Neuronal stem cell (in vitro differentiated cells): ENCODE measurements around the gene NTN4.

Source experiments
- DNase-seq: peaks from one replicate; pipeline ENCODE4 v3.0.0-alpha.2; 2013; ENCODE audit warnings: low spot score
- H2AFZ ChIP-seq: one replicate; pipeline ENCODE4 v1.6.1; 2013; ENCODE audit warnings: mild to moderate bottlenecking, low read length, inconsistent platforms
- H2AK5ac ChIP-seq: 2 replicates; pipeline ENCODE4 v1.6.1; 2013; ENCODE audit warnings: low read depth, mild to moderate bottlenecking, inconsistent platforms, low read length, moderate library complexity, mixed read lengths
- H2BK120ac ChIP-seq: 2 replicates; pipeline ENCODE4 v1.6.1; 2013; ENCODE audit warnings: low read depth, mild to moderate bottlenecking, inconsistent platforms, low read length, moderate library complexity, mixed read lengths
- H2BK12ac ChIP-seq: one replicate; pipeline ENCODE4 v1.6.1; 2013; ENCODE audit warnings: low read length, inconsistent platforms
- H2BK15ac ChIP-seq: 2 replicates; pipeline ENCODE4 v1.6.1; 2013; ENCODE audit warnings: mild to moderate bottlenecking, low read length, inconsistent platforms, mixed read lengths
- H2BK5ac ChIP-seq: one replicate; pipeline ENCODE4 v1.6.1; 2013; ENCODE audit warnings: inconsistent platforms, mild to moderate bottlenecking, low read length, moderate library complexity
- H3K14ac ChIP-seq: one replicate; pipeline ENCODE4 v1.6.1; 2013; ENCODE audit warnings: low read length, inconsistent platforms
- H3K18ac ChIP-seq: 2 replicates; pipeline ENCODE4 v1.6.1; 2013; ENCODE audit warnings: low read length, inconsistent platforms
- H3K23ac ChIP-seq: 2 replicates; pipeline ENCODE4 v1.6.1; 2013; ENCODE audit warnings: low read depth, mild to moderate bottlenecking, mixed read lengths, low read length, inconsistent platforms; ENCODE audit not compliant: poor library complexity
- H3K27ac ChIP-seq: replicated peaks from 3 replicates; pipeline ENCODE4 v1.5.1; 2013; ENCODE audit warnings: low read length, inconsistent platforms
- H3K27me3 ChIP-seq, 3 experiments: 2 replicates each; pipeline ENCODE4 v1.6.1; 2013; ENCODE audit warnings: low read length in 3 of 3, mild to moderate bottlenecking in 2 of 3, inconsistent platforms in 1 of 3, low read depth in 1 of 3, mixed read lengths in 1 of 3, moderate library complexity in 1 of 3; ENCODE audit not compliant: control insufficient read depth in 3 of 3, insufficient read depth in 3 of 3
- H3K36me3 ChIP-seq, 2 donors: replicated peaks in 1 of 2; 2 replicates each; pipeline ENCODE4 v1.6.1; 2013; ENCODE audit warnings: low read length in 2 of 2; ENCODE audit not compliant: control insufficient read depth in 2 of 2, insufficient read depth in 2 of 2
- H3K4ac ChIP-seq: 2 replicates; pipeline ENCODE4 v1.6.1; 2013; ENCODE audit warnings: inconsistent platforms, mild to moderate bottlenecking, low read length, moderate library complexity
- H3K4me1 ChIP-seq, 2 donors: 1 replicate in 1 of 2; 2 replicates in 1 of 2; pipeline ENCODE4 v1.6.1; 2013; ENCODE audit warnings: low read length in 2 of 2, low read depth in 1 of 2; ENCODE audit not compliant: control insufficient read depth in 2 of 2, insufficient read depth in 1 of 2
- H3K4me2 ChIP-seq: one replicate; pipeline ENCODE4 v1.6.1; 2013; ENCODE audit warnings: mild to moderate bottlenecking, low read length, inconsistent platforms; ENCODE audit not compliant: insufficient read depth, poor library complexity, severe bottlenecking
- H3K4me3 ChIP-seq, 2 donors: 2 replicates each; pipeline ENCODE4 v1.5.1; 2013; ENCODE audit warnings: low read length in 2 of 2, mild to moderate bottlenecking in 2 of 2, inconsistent platforms in 1 of 2, moderate library complexity in 1 of 2
- H3K79me1 ChIP-seq: one replicate; pipeline ENCODE4 v1.6.1; 2013; ENCODE audit warnings: low read depth, mild to moderate bottlenecking, inconsistent platforms, low read length, moderate library complexity
- H3K9ac ChIP-seq: one replicate; pipeline ENCODE4 v1.6.1; 2013; ENCODE audit warnings: mild to moderate bottlenecking, low read depth, low read length, inconsistent platforms; ENCODE audit not compliant: poor library complexity
- H3K9me3 ChIP-seq, 2 donors: replicated peaks in 1 of 2; 2 replicates each; pipeline versions ENCODE3 to v1.6.1; 2013; ENCODE audit warnings: low read length in 2 of 2, mild to moderate bottlenecking in 2 of 2, inconsistent platforms in 1 of 2, low read depth in 1 of 2, mixed read lengths in 1 of 2, moderate library complexity in 1 of 2; ENCODE audit not compliant: control insufficient read depth in 2 of 2, insufficient read depth in 1 of 2
- H4K8ac ChIP-seq: one replicate; pipeline ENCODE4 v1.6.1; 2013; ENCODE audit warnings: low read depth, mild to moderate bottlenecking, inconsistent platforms, low read length, moderate library complexity
- H4K91ac ChIP-seq: one replicate; pipeline ENCODE4 v1.6.1; 2013; ENCODE audit warnings: low read length, low read depth, mild to moderate bottlenecking, inconsistent platforms; ENCODE audit not compliant: poor library complexity
- WGBS, 2 donors: extraction: QIAGEN DNeasy Blood & Tissue Kit; methylation state at CpG; one replicate each; pipeline ENCODE4 v1.1.7; 2013; ENCODE audit warnings: missing lambda C conversion rate in 2 of 2, mixed read lengths in 1 of 2; ENCODE audit not compliant: insufficient read length in 2 of 2, insufficient replicate concordance in 1 of 2; ENCODE audit errors: extremely low coverage in 2 of 2; 5-methylcytosine and 5-hydroxymethylcytosine counted together

NTN4 gene

GRCh38 chr12:95720146-95720545 is 70.4 kb downstream of the NTN4 start:
- Histone ChIP-seq H4K91ac (no peak overlapping the region), H2AK5ac (no peak overlapping the region), H3K9me3 (no peaks in the 10 kb centered on the region), H3K9ac (no peak overlapping the region), H3K4me3 (no peak overlapping the region), H3K4me2 (no peak overlapping the region), H2BK15ac (no peak overlapping the region), H3K27ac (no peak overlapping the region), H3K23ac (no peak overlapping the region), H4K8ac (no peak overlapping the region), H3K18ac (no peak overlapping the region), H3K4me1 (no peaks in the 10 kb centered on the region), H3K14ac (no peak overlapping the region), H3K79me1 (no peaks in the 10 kb centered on the region), H2BK12ac (no peak overlapping the region), H2AFZ (no peak overlapping the region), H3K36me3 (no peaks in the 10 kb centered on the region), H3K27me3 (no peaks in the 10 kb centered on the region), H2BK5ac (no peak overlapping the region), H3K4ac (no peak overlapping the region), H2BK120ac (no peak overlapping the region)
- WGBS, 2 donors = no CpG with 5 or more reads among the region's 4 CpGs
- DNase-seq = no peak

GRCh38 chr12:95718772-95719171 is 71.8 kb downstream of the NTN4 start:
- Histone ChIP-seq H3K4ac (no peak overlapping the region), H2BK15ac (no peak overlapping the region), H2BK12ac (no peak overlapping the region), H3K27me3 (peaks cover 0 to 3% (median 0%) of the 10 kb centered on the region in 3 experiments), H3K4me3 (no peak overlapping the region), H3K18ac (no peak overlapping the region), H3K9me3 (no peaks in the 10 kb centered on the region), H2BK5ac (no peak overlapping the region), H3K79me1 (no peaks in the 10 kb centered on the region), H2BK120ac (no peak overlapping the region), H3K4me2 (no peak overlapping the region), H4K91ac (no peak overlapping the region), H3K36me3 (no peaks in the 10 kb centered on the region), H3K9ac (no peak overlapping the region), H2AK5ac (no peak overlapping the region), H4K8ac (no peak overlapping the region), H3K23ac (no peak overlapping the region), H3K14ac (no peak overlapping the region), H2AFZ (no peak overlapping the region), H3K4me1 (no peaks in the 10 kb centered on the region), H3K27ac (no peak overlapping the region)
- WGBS, 2 donors = no CpG with 5 or more reads among the region's 2 CpGs
- no peak for DNase-seq

GRCh38 chr12:95718006-95718431 is 72.5 kb downstream of the NTN4 start:
- H3K4me3 ChIP-seq = no peak overlapping the region
- H2BK15ac ChIP-seq = no peak overlapping the region
- no peak overlapping the region for H2BK12ac ChIP-seq
- H3K27me3 ChIP-seq = peaks cover 0 to 3% (median 0%) of the 10 kb centered on the region in 3 experiments
- H3K9me3 ChIP-seq = no peaks in the 10 kb centered on the region
- H3K27ac ChIP-seq = no peak overlapping the region
- no peak overlapping the region for H2AK5ac ChIP-seq
- H2AFZ ChIP-seq = no peak overlapping the region
- H3K4ac ChIP-seq = no peak overlapping the region
- no peak overlapping the region for H3K18ac ChIP-seq
- H4K91ac ChIP-seq = no peak overlapping the region
- peaks cover 0 to 2% of the 10 kb centered on the region in 2 donors for H3K36me3 ChIP-seq
- no peak for DNase-seq
- H2BK5ac ChIP-seq = no peak overlapping the region
- H3K14ac ChIP-seq = no peak overlapping the region
- no peak overlapping the region for H2BK120ac ChIP-seq
- no peak overlapping the region for H3K4me2 ChIP-seq
- no peak overlapping the region for H4K8ac ChIP-seq
- H3K79me1 ChIP-seq = no peaks in the 10 kb centered on the region
- H3K23ac ChIP-seq = no peak overlapping the region
- H3K4me1 ChIP-seq = peaks cover 0 to 2% of the 10 kb centered on the region in 2 donors
- no peak overlapping the region for H3K9ac ChIP-seq
- no CpG with 5 or more reads among the region's 3 CpGs for WGBS, 2 donors

- H3K18ac ChIP-seq = no peak overlapping the region
- H3K4ac ChIP-seq = no peak overlapping the region
- WGBS, 2 donors = no CpG with 5 or more reads among the region's 5 CpGs
- no peak overlapping the region for H3K14ac ChIP-seq
- H3K23ac ChIP-seq = no peak overlapping the region
- H2BK15ac ChIP-seq = no peak overlapping the region
- peaks cover 0 to 2% of the 10 kb centered on the region in 2 donors for H3K36me3 ChIP-seq
- no peak overlapping the region for H4K91ac ChIP-seq
- H3K4me2 ChIP-seq = no peak overlapping the region
- no peak overlapping the region for H2BK5ac ChIP-seq
- no peak overlapping the region for H4K8ac ChIP-seq
- no peaks in the 10 kb centered on the region for H3K79me1 ChIP-seq
- H2BK120ac ChIP-seq = no peak overlapping the region
- no peak overlapping the region for H2AK5ac ChIP-seq
- no peak overlapping the region for H3K27ac ChIP-seq
- H2BK12ac ChIP-seq = no peak overlapping the region
- no peak overlapping the region for H3K9ac ChIP-seq
- H3K27me3 ChIP-seq = peaks cover 0 to 3% (median 0%) of the 10 kb centered on the region in 3 experiments
- no peak overlapping the region for H2AFZ ChIP-seq
- no peak overlapping the region for H3K4me3 ChIP-seq
- DNase-seq = no peak
- H3K4me1 ChIP-seq = peaks cover 0 to 2% of the 10 kb centered on the region in 2 donors
- H3K9me3 ChIP-seq = no peaks in the 10 kb centered on the region
Observed at GRCh38 chr12:95717316-95717928, 73.1 kb downstream of the NTN4 start.
